ENCODE measurements around the gene PATJ. TPM values are rescaled to one million over a fixed set of nuclear protein-coding genes. Genes with fewer than 3 reads are reported as not detected.

PATJ gene, protein sequence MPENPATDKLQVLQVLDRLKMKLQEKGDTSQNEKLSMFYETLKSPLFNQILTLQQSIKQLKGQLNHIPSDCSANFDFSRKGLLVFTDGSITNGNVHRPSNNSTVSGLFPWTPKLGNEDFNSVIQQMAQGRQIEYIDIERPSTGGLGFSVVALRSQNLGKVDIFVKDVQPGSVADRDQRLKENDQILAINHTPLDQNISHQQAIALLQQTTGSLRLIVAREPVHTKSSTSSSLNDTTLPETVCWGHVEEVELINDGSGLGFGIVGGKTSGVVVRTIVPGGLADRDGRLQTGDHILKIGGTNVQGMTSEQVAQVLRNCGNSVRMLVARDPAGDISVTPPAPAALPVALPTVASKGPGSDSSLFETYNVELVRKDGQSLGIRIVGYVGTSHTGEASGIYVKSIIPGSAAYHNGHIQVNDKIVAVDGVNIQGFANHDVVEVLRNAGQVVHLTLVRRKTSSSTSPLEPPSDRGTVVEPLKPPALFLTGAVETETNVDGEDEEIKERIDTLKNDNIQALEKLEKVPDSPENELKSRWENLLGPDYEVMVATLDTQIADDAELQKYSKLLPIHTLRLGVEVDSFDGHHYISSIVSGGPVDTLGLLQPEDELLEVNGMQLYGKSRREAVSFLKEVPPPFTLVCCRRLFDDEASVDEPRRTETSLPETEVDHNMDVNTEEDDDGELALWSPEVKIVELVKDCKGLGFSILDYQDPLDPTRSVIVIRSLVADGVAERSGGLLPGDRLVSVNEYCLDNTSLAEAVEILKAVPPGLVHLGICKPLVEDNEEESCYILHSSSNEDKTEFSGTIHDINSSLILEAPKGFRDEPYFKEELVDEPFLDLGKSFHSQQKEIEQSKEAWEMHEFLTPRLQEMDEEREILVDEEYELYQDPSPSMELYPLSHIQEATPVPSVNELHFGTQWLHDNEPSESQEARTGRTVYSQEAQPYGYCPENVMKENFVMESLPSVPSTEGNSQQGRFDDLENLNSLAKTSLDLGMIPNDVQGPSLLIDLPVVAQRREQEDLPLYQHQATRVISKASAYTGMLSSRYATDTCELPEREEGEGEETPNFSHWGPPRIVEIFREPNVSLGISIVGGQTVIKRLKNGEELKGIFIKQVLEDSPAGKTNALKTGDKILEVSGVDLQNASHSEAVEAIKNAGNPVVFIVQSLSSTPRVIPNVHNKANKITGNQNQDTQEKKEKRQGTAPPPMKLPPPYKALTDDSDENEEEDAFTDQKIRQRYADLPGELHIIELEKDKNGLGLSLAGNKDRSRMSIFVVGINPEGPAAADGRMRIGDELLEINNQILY (N-terminal part only)
- 22.5 and 31.2 TPM in 2 replicates for total RNA-seq

- H3K9me3 Mint-ChIP-seq: no peaks in the 10 kb centered on the region
- H3K4me1 Mint-ChIP-seq: peaks cover 11% of the 10 kb centered on the region
- intact Hi-C loops (cut with micrococcal nuclease): loop anchor here (1.0 to 5.0 kb wide), 2 partner anchors 17 to 665 kb away; partner anchors contain the start of gene TM2D1
- H3K36me3 Mint-ChIP-seq (ENCODE audit: low read depth): peaks cover 2% of the 10 kb centered on the region
- ATAC-seq (ENCODE audit: low read depth) (peak; percentile 91), DNase-seq (peak; percentile 64)
- peak within 1 kb of the TSS; percentile 81 for H3K27ac Mint-ChIP-seq
- ChIA-PET POLR2A (interaction anchor here (1.3 kb wide), 1 partner anchor 17 kb away, joined by 6 read pairs; the partner anchor contains the start of gene TM2D1), CTCF (no interaction called here)
- peak within 1 kb of the TSS; percentile 94 for H3K4me3 Mint-ChIP-seq
- no peak for TF ChIP-seq CTCF (IDR thresholded peaks at IDR 0.05)
- H3K27me3 Mint-ChIP-seq: no peaks in the 10 kb centered on the region
Measured at GRCh38 chr1:61741711-61742619, at the start of gene PATJ. Gene PATJ, plus strand, starts transcription at chr1:61742480. Its CDS starts 20,413 bp downstream, at chr1:61762893.

GRCh38 chr1:61699911-61700851, 42.1 kb upstream of the PATJ start:
- intact Hi-C loops (cut with micrococcal nuclease): no loop called here
- CTCF ChIA-PET: no interaction called here
- Mint-ChIP-seq H3K4me3 (no peak overlapping the region), H3K9me3 (no peaks in the 10 kb centered on the region), H3K27me3 (no peaks in the 10 kb centered on the region), H3K36me3 (ENCODE audit: low read depth) (peaks cover 72% of the 10 kb centered on the region), H3K4me1 (no peaks in the 10 kb centered on the region), H3K27ac (no peak overlapping the region)
- POLR2A ChIA-PET: no interaction called here
- no peak for ATAC-seq (ENCODE audit: low read depth)
- no peak for TF ChIP-seq CTCF (IDR thresholded peaks at IDR 0.05)
- no peak for DNase-seq

DNA sequence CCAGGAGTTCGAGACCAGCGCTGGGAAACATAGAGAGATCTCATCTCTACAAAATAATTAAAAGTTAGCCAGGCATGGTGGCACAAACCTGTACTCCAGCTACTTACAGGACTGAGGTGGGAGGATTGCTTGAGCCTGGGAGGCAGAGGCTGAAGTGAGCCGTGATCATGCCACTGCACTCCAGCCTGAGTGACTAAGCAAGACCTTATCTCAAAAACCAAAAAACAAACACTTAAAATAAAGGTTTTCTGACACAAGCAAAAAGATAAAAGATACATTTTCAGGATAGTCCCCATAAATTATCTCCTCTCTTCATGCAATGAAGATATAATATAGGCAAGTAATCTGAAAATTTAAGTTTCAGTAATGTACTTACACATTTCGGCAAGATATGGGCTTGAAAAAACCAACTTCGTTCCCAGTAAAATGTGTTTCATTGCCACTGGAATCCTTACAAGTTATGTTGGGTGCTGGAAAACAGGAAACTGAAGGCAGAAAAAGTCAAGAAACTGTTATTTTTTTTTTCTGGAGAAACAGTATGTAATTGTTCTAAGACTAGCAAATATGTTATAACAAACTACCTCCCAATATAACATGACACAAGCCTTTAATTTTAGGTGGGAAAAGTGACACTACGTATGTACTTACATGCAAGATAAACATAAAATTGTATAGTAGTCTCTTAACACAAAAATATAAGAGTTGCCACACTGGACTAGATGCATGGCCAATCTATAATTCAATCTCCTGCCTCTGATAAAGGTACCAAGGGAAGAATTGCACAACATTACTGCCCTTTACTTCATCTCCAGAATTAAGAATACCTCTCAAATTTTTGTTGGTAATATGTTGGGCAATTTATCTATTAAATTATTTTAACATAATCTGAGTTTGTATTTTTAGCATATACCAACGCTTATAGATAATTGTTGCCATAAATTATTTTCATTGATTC, 33.0 kb upstream of the PATJ start:
- no peak overlapping the region for H3K4me3 Mint-ChIP-seq
- H3K36me3 Mint-ChIP-seq (ENCODE audit: low read depth): peaks cover 63% of the 10 kb centered on the region
- H3K4me1 Mint-ChIP-seq: peaks cover 1% of the 10 kb centered on the region
- H3K9me3 Mint-ChIP-seq: no peaks in the 10 kb centered on the region
- ChIA-PET POLR2A (no interaction called here), CTCF (no interaction called here)
- intact Hi-C loops (cut with micrococcal nuclease): no loop called here
- H3K27ac Mint-ChIP-seq: no peak overlapping the region
- no peak for TF ChIP-seq CTCF (IDR thresholded peaks at IDR 0.05)
- ATAC-seq (ENCODE audit: low read depth) (no peak), DNase-seq (no peak)
- H3K27me3 Mint-ChIP-seq: no peaks in the 10 kb centered on the region
